ENCODE measurements around the gene PHF21A.
A peak's percentile ranks its signal among the peaks of the same experiment; 100 is the strongest.

The PHF21A gene

DNA sequence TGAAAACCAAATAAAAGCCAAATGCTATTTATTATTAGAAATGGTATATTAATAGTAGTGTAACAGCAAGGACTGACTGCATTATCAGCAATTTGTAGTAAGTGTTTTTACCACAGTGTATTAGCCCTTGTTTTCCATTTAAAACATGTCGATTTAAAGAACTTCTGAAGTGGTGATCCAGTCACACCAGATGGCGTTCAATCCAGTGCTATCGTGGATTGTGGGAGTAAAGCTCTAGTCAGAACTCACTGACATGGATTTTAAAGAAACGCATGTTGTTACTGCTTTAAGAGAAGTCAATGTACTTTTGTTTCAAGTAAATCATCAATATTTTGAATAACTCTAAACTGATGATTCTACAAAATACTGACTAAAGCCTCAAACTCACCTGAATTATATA is 147.7 kb downstream of the PHF21A start:
- no peak for DNase-seq

DNA sequence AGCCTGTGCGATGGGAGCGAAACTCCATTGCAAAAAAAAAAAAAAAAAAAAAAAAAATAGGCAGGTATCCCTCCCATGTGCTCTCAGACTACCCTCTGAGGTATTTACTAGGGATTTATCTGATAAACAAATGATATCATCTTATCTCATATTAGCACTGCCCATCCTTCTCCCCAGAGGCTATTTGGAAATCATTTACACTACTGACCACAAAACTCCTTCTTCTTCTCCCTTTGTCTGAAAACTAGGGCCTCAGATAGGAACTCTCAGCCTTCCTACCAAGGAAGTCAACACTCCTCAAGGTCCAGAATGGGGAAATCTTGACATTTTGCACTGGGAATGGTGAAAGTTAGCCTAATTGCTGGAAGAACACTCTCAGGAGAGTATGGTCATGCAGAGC is 152.4 kb downstream of the PHF21A start:
- DNase-seq: no peak

DNA sequence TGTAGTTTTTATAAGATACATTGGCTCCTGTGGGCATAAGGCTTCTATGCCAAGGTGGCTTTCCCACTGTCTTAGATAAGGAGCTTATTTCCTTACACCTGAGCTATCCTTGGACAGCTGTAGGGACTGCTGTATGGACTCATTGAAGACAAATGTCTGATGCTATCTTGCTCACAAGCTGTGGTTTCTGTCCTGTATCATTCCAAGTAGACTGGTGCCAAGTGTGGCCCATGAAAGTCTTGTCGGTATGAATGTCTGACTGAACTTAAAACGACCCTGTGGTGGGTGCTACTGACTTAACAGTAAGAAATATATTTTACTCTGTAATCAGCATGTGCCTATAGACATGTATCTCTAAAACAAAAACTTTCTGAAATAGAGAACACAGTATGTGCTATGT is 153.7 kb downstream of the PHF21A start:
- no peak for DNase-seq

DNA sequence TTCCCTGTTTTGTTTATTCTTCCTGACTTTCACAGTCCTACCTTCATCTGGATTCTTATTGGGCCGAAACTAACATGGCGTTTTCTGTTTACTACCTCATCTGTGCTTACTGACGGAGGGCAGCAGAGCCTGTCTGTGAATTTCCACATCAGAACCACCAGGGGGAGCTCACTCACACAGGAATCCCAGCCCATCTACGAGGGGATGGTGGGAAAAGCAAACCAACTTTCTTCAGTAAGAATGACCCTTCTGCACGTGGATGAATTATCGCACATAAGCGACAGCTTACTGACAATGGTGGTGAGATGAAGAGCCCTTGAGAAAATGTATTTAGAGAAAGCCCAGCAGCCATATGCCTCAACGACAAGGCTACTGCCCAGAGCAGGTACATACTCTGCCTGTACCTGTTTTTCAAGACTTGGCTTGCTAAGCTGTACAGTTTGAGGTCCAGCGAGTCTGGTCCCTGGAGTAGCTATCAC is 156.3 kb downstream of the PHF21A start:
- peak; percentile 51 for DNase-seq

DNA sequence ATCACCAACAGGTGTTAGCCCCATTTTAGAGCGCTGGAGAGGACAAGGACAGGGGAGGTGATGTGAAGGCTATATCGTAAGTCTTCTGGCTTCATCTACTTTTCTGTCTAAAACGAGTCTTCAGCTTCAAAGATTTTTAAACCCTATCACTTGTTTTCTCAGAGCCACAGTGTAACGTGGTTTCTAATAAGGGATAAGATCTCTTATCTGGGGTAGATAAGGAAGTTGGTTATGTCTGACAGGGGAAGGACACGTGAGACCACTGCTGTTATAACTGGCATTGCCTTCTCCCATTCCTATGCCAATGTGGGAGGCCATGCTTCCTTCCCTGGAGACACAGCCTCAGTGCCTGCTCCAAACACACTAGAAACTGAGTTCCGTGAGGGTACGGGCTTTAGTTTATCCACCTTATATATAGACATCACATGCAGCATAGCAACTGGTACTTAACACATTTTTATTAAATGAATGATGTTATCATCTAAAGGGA is 159.5 kb downstream of the PHF21A start:
- DNase-seq: no peak

DNA sequence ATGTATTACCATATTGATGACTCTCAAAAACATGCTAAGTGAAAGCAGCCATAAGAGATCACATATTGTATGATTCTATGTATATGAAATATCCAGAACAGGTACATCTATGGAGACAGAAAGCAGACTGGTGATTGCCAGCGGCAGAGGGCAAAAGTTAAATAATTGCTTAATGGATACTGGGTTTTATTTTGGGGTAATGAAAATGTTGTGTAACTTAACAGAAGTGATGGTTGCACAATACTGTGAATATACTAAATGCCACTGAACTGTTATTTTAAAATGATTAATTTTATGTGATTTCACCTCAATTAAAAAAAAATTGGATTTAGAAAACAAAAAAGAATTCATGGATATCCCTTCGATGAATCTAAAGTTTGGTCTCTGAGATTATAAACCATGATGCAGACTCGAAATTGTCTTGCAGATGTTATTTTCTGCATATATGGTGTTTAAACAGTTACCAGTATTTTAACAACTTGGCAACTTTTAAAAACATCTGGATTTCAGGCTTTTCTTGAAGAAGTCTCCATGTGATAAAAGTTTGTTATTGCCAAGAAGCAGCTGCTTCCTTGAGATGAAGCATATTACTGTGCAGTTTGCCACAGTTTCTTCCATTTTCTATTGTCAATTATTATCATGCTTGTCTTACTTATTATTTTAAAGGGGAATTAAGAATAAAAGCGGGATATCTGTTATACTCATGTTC is 160.7 kb downstream of the PHF21A start:
- DNase-seq: no peak

DNA sequence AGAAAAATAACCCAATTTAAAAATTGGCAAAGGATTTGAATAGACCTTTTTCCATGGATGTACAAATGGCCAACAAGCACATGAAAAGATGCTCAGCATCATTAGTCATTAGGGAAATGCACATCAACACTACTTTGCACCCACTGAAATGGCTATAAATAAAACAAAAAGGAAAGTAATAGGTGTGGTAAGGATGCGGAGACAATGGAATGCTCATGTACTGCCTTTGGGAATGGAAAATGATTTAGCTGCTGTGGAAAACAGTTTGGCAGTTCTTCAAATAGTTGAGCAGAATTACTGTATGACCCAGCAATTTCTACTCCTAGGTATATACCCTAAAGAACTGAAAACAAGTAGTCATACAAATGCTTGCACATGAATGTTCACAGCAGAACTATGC is 161.4 kb downstream of the PHF21A start:
- no peak for DNase-seq

DNA sequence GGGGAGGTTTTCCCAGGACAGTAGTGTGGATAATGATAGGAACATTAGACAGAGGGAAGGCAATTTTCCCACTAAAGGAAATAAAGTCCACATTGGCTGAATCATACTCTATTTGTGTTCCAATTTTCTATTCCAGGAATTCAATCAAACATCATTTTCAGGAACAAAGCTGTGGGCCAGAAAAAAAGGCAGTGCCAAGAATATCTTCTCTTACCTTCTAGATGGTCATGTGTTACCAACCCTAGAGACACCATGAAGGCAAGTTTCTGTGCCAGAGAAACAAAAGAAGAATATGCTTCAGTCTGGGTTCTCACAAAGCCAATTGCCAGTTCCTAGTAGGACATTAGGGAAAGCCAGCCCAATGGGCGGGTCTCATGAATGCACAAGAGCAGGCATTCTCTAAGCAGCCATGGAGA is 171.3 kb downstream of the PHF21A start:
- DNase-seq: no peak

DNA sequence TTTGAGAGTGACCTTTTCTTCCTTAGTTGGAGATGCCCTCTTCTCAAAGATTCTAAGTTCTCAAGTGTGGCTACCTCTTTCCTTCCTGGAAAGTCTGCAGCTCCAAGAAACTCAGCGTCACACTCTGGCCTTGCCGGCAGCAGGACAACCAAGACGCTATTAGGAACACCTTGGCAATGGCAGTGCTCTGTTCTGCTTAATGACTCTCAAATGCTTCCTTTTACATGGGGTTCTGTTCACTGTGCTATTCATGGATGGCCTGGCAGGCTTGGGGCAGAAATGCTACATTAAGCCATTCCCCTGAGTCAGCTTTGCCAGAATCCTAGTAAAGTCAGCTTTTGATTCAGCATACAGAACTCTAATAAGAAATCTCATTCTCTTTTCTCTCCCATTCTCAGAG is 172.9 kb downstream of the PHF21A start:
- DNase-seq: no peak

DNA sequence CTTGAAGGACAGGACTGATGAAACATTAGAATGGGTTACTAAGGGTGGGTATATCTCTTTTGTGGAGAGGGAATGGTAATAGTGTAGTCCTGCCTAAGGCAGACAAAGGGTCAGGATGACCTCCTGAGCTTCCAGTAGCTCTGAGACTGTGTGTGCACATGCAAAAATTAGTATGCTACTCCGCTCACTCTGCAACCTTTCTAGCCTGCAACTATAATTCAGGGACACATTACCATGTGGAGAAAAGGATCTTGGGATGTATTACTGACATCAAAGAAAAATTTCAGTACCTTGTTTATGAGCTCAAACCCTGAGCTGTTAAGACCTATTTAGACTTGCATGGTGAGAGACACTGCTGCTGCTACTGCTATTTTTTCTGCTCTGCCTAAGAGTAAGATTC is 173.4 kb downstream of the PHF21A start:
- no peak for DNase-seq

DNA sequence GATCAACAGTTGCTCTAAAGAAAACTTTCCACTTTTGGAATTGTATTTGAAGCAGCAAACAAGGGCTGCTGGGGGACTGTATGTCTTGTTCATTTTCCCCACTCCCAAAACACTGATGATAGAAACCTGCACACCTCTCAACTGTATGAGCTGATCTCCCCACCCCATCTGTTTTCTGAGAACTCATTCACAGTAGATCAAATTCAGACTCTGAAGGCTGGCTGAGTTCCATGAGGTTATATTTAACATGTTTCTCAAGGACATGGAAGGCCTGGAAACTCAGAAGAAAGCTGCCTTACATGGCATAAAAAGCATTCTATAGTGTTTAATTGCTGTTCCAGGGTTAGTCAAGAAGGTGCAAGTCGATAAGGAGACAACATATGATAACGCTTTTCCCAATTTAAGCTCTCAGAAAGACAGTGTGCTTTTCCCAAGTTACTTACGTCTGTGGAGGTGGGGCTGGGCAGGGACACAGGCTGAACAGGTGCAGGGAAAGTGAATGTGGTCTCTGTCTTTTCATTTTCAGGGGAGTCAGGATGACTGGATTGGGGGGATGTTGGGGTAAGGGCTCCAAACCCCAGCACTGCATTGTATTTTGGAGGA is 175.8 kb downstream of the PHF21A start:
- DNase-seq: no peak

DNA sequence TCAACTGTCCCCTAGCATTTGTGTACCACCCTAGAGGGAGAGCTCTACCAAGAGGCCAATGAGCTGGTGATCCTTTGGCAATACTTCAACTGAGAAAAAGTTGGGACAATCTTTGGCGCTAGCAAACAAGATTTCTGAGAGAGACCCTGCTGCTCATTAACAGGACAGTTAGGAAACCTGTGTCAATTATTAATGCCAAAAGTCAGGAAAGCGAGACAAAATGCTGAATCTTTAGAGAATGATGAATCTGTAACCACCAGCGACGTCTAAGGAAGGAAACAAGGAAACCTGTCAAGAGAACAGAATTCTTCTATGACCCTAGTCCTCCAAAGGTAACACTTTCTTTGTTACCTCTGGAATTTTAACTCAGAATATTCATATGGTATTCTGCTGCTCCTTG is 178.9 kb downstream of the PHF21A start:
- DNase-seq: no peak

DNA sequence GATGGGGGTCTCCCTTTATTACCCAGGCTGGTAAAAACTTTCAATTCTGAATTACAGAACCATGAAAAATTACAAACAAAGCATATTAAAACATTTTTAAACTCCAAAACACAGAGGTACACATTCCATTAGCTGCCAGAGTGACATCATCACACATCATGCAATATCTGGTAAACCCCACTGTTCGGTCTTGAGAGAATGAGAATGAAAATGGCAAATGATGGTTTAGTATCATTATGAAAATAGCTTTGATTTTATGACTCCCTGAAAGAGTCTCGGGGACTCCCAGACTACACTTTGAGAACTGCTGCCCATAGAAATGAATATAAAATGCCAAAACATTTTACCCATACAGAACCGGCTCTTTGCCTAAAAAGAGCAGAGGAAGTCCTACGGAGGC is 180.0 kb downstream of the PHF21A start:
- no peak for DNase-seq

DNA sequence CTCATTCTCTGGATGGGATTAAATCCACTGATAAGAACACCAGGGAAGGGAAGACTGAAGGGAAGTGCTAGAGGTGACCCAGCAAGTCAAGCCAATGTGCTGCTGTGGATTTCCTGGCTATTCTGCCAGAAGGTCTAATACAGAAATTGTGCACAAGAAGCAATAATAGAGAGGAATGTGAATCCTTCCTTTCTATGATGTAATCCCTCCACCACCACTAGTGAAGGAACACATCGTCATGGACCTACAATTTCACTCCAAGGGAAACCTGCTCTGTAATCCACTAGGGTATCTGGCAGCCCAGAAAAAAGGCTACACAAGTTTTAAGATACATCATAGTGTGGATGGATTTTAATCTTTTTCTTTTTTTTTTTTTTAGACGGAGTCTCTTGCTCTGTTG is 181.4 kb downstream of the PHF21A start:
- DNase-seq: no peak

DNA sequence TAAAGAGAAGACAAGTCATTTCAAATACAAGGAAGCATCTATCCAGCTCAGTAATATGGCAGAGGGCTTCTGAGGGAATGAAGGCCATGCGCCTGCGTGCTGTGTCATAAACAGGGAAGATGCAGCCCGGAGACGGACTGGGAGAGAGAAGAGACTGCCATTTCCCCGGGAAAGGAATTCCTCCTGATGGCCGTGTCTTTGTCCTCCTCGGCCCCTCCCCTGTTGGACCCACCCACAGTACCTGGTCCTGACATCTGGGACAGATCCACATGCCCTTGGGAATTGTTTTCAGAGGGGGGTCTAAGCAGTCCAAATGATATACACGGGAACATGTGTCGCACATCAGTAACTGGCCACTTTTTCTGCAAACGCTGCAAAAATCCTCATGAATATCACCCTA is 183.3 kb downstream of the PHF21A start:
- DNase-seq: no peak

DNA sequence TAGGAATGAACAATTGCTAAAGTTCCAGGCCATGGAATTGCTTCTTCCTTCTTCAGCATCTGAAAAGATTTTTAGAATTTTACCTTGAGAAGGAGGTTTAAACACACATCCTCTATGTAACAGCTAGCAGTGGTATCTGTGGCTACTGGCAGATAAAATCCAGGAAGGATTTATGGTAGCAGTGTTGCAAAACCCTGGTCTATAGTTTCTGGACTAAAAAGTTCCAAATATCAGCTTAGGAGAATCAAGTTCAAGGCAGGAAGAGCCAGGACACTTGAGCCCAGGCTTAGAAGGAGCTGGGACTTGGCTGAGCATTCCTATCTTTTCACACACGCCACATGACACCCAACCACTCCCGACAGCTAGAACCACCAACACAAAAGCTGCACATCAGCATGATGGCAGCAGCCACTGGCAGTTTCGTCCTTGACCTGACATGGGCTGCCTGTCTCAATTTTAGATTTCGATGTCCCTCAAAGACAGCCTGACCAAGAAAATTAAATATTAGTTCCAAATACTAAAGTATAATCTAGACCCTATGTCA is 184.7 kb downstream of the PHF21A start:
- no peak for DNase-seq

DNA sequence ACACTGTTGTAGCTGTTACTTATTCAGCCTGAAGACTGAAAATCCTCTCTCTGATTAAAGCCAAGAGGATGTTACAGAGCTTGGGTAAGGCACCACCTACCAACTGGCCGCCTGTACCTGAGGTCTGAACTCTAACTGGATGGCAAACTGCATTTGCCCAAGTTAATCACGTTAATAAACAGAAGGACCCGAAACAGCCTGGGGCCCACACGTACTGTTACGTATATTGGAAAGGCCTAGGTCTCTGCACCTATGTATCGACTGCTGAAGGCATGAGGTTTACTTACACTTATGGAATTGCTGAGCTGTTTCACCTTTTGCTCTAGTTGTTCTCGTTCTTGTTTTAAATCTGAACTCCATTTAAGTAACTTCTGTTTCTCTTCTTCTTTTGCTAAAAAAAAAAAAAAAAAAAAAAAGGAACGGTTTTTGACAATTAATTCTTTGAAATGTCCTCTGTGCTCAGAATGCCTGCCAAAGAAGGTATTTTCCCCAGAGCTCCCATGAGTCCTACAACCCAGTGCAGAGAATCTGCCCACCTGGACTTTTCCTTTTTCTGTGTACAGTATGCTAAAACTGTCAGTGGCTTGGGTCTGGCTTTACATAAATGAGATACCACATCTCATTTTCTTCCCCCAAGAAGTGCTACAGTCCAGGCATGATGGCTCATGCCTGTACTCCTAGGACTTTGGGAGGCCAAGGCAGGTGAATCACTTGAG is 185.7 kb downstream of the PHF21A start:
- DNase-seq: no peak

DNA sequence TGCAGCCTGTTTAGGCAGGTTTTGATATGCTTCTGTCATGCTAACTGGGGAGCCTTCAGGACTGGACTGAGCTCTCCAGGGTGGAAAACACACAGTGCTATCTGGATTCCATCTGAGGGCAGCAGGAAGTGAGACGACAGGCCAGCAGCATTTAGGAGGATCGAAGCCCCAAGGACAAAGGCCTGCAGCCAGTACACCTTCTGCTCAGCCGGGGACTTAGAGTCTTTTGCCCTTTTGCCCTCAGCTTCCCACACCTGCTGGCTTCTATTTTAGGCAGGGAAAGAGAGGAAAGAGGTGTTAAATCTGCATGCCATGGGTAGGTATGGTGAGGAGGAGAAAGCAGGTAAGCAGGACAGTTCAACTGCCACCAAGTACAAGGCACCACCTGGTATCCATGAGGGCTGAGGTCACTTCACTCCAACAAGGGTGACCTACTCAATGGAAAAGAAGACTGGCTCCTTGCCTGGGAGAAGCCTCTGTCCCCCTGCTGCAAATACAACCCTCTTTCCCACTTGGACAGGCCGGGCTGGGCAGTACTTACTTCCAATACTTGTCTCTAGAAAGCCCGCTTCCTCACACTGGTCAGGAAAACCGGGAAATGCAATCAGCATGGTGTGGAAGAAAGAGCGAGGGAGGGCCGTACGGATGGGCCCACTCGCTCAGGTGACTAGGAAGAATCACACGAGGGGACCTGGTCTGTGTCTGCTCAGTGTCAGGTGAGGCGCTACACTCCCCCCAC is 186.5 kb downstream of the PHF21A start:
- DNase-seq: no peak

DNA sequence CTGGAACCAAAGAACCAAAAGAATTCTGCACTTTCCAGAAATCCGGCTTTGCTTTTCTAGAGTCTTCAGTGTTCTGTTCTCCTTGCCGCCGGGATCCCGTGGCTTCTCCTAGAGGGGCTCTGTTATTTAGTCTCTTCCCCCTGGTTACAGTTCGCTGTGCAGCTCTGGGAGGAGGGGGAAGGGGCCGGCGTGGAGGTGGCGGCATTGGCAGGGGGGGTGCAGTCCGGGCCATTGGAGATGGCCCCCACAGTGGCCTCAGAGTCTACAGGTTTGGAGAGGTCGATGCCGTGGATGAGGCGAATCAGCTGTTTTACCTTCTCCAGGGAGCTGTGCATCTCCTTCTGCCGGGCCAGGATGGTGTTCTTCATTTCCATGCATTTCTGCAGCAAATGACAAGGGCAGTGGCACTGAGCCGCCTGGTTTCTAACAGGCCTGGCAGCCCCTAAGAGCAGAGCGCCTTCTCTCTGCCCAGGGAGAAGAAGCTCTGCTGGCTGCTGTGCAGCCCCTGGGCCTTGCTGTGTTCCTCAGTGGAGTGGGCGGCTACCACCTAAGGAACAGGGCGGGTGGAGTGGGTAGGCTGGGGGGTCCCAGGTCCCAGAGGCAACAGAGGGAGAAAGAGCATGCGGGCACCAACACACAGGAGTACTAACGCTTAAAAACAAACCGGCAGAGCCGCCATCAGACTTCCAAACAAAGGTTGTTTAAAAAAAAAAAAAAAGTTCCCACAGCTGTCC is 187.2 kb downstream of the PHF21A start:
- no peak for DNase-seq

DNA sequence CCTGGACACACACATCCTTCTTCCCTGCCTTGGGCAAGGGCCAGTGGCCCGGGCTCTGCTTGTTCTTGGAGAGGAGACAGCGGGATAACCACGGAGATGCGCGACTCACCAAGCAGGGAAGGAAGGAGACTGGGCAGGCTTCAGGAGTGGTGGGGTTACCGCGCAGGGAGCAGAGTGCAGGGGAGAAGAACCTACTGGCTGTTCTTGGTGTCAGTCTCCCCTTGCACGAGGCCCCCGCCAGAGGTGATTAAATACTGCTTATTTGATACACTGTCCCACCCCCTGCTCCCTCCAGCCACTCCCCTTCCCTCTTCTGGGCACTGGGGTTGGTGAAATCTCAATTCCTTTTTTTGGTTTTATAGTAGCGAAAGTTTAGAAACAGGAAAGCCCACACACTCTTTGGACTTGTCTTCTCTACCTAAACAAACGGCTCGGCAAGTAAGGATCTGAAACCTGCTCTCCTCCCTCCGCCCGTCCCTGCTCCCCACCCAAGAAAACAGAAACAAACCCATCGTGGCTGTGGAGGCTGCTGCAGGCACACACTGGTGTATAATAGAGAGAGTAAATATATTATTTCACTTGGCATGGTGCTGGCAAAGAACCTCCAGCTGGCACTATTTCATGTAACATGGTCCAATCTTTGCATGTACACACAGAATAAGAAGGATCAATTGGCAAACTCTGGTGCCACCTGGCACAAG is 188.0 kb downstream of the PHF21A start:
- no peak for DNase-seq

DNA sequence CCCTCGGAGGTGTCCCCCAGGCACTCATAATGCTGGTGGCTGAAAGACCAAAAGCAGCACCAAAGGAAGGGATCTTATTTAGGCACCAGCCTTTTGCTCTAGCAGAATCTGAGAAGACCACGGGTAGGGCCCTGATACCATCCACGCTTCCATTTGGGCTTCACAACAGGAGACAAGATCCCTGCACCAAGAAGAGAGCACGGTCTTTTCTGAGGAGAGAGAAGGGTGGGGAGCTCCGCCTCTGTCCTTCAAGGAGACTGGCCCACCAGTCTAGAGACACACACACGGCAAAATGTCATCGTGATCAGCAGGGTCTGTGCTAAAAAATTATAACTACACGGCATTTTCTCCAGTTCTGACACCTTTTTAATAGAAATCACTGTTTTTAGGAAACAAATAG is 189.0 kb downstream of the PHF21A start:
- no peak for DNase-seq

DNA sequence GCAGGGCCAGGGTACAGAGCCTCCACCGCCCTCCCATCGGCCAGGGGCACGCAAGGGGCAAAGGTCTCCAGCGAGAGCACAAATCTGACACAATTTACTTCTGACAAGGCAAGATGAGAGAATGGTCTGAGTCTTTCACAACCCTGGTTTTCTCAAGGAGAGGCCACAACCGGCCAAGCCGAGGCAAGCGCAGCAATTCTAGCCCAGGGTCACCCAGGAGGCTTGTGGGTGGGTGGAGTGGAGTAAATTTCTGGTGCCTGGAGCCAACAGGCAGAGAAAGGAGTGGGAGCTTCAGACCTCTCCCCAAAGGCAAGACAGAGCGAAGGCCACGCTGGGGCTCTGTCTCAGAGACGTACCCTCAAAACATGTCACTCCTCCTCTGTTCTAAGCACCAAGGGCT is 189.5 kb downstream of the PHF21A start:
- no peak for DNase-seq
